ENCODE results near the gene TRIM44.

DNA sequence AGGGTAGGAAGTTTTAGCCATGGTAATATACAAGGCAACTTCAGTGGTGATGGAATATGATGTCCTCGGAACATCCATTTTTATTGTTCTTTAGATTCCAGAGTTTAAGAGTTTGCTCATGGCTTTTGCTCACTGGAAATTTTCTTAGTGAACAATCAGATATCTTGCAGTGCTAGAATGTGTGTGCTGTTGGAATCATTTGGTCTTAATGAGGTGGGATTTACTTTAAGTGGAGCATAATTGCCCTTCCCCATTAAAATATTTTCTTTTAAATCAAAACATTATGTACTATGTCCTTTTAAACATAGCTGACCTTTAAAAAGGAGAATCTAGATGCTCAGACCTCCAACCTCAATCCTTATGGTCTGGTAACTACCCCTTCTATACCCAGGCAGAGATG, 204.0 kb downstream of the TRIM44 start:
- no peak for TF ChIP-seq POLR2A (IDR thresholded peaks at IDR 0.05; ENCODE audit: low read depth, low read length)
- no peak for TF ChIP-seq POLR2AphosphoS5 (IDR thresholded peaks at IDR 0.05; ENCODE audit: low read depth, low read length)

Measured in GM12892 (cell line).